ENCODE results near the gene TFF3.

DNA sequence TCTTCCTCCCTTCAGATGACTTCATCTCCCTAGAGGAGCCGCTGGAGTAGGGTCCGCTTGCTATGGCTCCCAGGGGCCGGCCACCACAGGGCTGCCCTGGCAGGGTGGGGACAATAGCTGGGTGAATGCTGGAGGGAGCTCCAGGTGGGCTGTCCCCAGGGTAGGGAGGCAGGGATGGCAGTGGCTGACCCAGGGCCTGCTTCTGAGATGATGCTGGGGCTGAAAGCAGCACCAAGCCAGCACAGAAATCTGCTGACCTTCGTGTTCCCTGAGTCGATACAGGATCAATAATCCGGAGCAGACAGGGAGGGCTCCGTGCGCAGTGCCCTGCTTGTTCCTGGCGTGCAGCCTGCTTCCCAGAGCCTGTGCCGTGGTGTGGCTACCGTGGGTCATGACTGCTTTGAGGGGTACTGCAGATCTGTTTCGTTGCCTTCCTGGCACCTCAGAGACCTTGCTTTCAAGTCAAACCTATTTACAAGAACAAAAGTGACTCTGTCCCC, 34.0 kb downstream of the TFF3 start:
- TF ChIP-seq POLR2A (IDR thresholded peaks at IDR 0.05) (no peak), CTCF (IDR thresholded peaks at IDR 0.05 in 4 of 5, conservative IDR thresholded peaks at IDR 0.05 in 1 of 5) (no peak)
